Anterior cingulate cortex (tissue), 58 donors: Measurements from ENCODE around the gene ZNF195.
"Not testable (repeated sequence)": the region's sequence is repeated elsewhere in the genome, so short reads cannot be mapped to it uniquely, and the experiment has no call there.

Source experiments
- DNase-seq, 58 donors: peaks; one replicate each; lab custom pipeline; 2025; lab: John Stamatoyannopoulos, UW

The ZNF195 gene

DNA sequence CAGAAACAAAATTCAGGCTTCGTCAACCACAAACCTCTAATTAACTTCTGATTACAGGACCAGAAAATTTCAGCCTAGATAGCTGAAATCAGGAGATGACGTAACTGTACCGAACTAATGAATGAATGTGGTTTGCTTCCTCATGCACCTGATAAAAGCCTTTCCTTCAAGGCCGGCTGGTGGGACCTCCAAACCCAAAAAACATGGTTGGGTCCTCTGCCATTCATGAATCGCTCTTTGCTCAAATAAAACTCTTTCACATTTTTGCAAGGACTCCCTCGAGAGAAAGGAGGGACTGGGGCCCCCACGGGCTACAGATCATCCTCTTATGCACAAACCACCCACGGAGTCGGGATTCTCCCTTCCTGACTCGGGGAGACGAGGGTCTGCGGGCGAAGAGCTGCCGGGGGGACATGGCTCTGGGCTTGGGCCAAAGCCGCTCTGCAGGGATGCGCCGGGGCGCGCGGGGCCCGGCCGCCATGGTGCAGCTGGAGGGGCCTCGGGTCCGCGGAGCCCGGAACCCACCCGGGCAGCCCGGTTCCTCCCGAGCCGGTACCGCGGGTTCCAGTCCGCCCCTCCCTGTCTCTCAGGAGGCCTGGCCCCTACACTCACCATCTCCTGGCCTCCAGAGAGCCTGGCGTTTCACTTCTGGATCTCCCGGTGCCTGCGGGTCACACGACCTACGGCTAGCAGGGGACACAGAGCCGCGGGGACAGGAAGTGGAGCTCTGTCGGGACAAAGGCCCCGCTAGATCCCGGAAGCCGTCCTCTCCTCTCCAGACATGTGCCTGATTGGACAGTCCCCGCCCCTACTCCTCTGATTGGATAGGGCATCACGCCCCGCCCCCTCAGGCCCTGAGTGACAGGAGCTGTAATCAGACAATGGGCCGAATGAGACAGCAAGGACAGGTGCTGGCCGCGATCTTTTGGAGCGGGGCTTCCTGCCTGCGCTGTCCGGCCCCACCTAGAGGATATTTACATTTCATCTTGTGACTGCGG, at the start of gene ZNF195:
Gene ZNF195 (minus strand): TSS at position 721 of the 998 bp plus-strand sequence. CDS start 106 bp downstream, at position 615.
- DNase-seq: peak; percentile 77 to 99 (median 97)

DNA sequence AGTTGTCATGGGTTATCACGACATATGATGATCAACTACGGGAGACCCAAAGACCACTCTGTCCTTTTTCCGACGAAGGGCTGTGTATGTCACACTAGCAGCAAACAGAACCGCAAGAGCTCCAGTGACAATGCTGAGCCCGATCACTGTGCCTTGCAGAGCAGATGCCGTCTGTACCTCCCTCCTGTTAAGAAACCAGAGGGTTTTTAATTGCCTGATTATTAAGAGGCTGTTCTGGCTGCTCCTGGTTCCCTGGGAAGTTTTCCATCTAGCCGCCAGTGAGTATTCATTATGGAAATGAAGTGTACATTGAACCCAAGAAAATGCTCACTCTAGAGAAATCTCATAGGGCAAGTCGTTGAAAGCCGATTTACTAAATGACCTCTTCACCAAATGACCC, 49.1 kb upstream of the ZNF195 start:
- DNase-seq: not testable (repeated sequence)

DNA sequence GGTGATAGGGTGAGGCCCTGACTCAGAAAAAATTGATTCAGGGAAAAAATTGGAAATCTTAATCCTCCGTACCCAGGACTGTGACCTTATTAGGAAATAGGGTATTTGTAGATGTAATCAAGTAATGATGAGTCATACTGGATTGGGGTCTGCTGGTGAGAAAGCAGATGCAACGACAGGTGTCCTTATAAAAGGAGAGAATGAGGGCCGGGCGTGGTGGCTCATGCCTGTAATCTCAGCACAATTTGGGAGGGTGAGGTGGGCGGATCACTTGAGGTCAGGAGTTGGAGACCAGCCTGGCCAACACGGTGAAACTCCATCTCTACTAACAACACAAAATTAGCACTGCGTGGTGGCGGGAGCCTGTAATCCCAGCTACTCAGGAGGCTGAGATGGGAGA, 47.6 kb upstream of the ZNF195 start:
- DNase-seq: not testable (repeated sequence)

DNA sequence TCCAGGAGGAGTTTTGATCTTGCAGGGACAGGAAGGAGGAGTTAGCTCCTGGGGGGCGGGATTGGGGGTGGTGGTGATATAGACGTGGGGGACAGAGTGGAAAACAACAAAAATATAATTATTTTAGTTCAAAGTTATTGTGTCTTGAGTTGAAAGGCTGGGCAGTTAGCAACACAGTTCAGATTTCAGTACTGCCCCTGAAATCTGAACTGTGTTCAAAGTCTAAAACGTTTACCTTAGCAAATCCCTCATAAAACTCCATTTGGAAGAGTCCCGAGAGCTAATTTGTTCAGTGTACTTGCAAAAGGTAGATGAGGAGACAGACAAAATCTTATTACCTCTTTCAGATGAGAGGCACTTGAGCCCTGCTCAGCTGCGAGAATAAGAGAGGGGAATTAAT, 45.0 kb upstream of the ZNF195 start:
- DNase-seq: not testable (repeated sequence)

DNA sequence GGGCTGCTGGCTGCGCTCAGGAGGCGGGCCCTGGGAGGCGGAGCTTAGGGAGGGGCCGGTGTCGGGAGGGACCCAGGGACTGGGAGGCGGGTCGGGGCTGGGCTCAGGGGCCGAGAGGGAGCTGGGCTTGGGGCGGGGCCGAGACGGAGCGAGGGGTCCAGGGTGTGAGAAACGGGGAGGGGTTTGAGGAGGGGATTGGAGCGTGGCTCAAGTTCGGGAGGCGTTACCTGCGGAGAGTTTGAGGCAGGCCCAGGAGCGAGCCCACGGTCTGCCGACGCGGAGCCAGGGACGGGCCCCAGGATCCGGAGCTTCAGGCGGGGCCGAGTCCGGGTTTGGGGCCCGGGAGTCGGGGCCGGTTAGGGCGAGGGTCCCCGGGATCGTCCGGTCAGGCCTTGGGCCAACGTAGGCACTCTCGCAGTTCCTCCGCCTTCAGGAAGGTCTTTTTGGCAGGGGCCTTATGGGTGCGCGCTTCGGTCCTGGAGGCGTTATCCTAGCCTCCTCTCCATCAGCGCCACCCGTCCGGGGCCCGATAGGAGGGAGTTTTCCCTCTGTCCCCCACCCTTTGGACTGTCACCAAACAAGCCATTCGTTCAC, 44.3 kb upstream of the ZNF195 start:
- peak in 1 of 58 donors; percentile 45 for DNase-seq

DNA sequence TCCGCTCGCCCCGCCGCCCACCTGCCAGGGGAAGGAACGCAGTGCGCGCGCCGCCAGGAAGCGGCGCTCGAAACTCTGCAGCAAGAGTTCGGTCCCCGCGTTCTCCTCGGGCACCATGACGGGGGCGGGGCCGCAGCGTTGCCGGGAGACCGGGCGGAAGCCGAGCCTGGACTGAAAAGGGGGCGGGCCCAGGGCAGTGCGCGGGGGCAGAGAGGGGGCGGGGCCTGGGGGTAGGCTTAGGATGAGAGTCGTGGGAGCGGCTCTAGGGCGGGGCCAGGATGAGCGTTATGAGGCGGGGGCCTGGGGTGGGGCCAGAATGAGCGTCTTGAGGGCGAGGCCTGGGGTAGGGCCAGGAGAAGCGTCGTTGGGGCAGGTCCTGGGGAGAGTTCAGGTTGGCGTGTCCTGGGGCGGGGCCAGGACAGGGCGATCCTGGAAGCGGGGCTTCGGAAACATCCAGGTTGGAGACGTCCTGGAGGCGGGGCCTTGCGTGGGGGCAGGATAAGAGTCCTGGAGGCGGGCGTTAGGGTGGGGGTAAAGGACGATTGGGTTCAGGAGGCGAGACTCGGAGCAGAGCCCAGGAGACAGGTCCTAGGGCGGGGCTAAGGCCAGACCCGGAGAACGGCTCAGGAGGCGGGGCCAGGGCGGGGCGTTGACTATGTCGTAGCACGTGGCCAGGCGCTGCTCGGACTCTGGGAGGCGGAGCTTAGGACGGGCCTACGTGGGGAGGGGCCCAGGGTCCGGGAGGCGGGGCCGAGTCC, 43.6 kb upstream of the ZNF195 start:
- DNase-seq: peak; percentile 71 to 98 (median 95)

DNA sequence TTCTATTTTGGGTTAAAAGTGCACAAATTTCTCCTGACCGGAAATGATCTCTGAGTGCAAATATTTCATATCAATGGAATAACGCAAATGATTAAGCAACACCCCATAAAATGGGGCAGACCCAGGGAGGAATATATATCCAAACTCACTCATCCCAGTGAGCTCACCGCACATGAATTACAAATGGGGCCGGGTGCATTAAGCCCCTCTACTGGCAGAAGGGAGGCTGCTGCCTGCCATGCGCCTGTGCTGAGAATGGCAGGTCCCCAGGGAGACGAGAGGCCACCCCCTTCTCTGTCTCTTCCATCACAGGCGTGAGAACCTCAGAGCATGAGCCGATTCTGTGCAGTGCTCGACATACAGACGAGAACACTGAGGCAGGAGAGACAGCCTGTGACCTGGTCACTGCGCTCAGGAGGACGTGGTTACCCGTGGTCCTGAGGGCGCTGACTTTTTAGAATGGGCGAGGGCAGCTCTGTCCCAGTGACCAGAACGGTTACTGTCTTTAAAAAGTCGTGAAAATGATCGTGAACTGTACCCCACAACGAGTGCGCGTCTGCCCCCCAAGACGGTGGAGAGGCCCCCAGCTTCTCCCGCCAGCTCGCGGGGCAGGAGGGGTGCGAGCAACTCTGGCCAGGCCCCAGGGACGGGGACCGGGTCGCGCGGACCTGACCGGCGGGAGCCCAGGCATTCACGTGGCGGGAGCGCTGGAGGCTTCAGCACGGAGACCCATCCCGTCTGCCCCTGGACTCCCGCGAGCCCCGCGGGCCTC, 42.8 kb upstream of the ZNF195 start:
- DNase-seq: peak in 1 of 58 donors; percentile 49

DNA sequence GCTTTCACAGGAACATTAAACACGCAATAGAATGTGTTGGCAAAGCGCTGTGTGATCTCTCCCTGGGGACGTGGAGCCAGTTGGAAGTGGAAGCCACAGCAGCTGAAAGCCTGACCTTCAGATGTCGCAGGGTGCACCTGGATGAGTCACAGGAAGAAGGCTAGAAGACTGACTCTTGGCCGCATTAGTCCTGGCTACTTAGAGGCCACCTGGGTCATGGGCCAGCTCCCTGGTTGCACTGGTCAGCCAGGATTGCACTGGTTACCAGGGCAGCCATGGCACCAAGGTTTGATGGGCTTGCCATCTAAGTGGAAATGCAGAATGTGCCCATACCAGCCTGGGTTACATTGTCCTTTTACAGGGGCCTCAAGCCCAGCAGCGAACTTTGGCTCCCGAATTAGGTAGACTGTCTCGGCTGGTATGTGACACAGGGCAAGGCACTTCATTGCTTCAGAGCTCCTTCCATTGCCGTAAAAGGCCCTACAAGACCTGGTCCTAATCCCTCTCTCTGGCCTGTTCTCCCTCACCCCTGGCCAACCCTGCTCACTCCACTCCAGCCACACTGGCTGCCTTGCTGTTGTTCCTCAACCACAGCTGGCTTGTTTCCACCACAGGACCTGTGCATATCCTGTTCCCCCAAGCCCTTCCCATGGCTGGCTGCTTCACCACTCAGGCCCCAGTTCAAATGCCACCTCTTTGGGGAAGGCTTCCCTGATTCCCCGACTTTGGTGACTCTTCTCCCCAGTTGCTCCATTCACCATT, 41.5 kb upstream of the ZNF195 start:
- DNase-seq: not testable (repeated sequence)

DNA sequence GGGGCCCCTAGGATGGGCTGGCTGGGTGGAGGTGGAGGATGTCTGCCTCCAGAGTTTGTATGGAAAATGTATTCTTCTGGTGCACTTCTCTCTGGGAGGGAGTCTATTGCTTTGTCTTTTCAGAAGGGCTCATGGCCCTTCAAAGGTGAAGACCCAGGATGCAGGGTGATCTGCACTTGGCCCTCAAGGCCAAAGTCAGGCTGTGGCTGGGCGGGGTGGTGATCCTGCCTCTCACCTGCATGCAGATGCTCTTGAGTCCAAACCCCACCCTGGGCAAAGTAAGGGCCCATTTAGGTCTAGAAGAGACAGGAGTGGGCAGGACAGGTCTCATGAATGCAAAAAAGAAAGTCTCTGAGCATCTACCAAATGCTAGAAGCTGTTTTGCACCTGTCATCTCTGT, 40.5 kb upstream of the ZNF195 start:
- not testable (repeated sequence) for DNase-seq

DNA sequence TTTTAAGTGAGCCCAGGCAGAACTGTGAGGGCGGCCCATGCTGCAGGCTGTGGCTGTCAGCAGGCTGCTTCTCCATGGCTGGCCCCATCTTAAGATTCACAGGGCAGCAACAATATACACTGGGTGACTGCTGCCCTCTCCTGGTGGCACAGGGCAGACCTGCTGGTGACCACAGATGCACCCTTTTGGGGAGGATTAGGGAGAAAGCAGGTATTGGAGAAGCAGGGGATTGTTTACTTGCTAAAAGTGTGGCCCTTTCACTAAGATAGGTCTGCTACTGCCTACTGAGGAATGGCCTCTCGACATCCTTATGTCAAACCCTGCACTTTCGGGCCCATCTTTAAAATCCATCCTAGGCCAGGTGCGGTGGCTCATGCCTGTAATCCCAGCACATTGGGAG, 38.1 kb upstream of the ZNF195 start:
- peak in 43 of 58 donors; percentile 2 to 64 (median 24) for DNase-seq

DNA sequence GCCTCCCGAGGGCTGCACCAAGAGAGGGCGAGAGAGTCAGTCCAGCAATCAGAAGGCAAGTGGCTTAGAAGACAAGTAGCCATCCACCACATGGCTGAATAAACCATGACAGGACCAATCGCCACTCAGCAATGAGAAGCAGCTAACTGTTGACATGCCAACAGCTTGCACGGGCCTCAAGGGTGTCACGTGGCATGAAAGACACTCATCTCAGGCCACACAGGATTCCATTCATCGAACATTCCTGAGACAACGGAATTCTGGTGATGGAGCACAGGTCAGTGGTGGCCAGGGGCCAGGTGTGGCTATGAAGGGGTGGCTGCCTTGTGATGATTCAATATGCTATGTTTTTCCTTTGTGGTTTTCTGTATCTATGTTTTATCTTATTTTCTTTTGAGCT, 36.4 kb upstream of the ZNF195 start:
- DNase-seq: not testable (repeated sequence)

DNA sequence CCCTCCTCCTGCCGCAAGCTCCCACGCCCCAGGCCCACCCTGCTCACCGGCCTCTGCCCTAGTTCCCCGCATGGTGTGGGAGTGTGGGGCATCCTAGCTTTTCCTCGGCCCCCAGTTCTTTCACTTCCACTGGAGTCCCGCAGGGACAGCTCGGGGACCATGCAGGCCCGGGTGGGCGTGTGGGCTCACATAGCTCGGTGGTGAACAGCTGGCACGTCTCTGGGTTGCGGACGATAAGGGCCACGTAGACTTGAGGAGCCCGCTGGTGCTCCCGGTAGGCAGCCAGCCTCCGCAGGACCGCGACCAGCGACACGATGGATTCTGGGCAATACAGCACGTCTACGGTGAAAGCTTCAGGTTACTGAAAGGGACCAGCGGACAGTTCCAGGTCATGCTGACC, 34.7 kb upstream of the ZNF195 start:
- not testable (repeated sequence) for DNase-seq

DNA sequence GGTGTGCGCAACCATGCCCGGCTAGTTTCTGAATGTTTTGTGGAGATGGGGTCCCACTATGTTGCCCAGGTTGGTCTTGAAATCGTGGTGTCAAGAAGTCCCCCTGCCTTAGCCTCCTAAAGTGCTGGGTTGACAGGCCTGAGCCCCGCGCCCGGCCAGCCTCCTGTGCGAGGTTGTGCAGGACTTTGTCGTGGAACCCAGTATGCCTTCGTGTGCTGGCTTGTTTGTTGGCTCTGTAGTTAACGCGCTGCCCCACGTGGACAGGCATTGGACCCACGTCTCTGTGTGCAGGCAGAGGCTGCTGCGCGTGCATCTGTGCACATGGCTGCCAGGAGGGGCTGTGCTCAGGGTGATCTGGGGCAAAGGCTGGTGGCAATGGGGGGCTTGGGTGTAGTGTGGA, 33.9 kb upstream of the ZNF195 start:
- DNase-seq: no peak

DNA sequence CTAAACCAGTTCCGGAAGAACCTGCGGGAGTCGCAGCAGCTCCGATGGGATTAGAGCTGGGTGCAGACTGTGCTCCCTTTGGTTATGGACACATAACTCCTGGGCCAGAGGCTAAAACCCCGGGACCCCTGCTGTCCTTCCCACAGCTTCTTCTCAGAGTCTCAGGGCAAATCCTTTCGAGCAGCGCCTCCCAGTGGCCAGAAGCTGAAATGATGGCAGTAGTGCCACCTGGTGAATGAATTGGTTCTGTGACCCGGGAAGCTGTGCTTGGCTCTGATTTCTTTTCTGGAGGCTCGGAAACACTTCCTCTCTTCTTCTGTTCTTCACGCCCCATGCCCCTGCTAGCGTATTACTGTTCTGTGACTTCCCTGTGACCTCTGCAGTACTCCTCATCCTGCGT, 29.8 kb upstream of the ZNF195 start:
- peak in 47 of 58 donors; percentile 1 to 77 (median 33) for DNase-seq

DNA sequence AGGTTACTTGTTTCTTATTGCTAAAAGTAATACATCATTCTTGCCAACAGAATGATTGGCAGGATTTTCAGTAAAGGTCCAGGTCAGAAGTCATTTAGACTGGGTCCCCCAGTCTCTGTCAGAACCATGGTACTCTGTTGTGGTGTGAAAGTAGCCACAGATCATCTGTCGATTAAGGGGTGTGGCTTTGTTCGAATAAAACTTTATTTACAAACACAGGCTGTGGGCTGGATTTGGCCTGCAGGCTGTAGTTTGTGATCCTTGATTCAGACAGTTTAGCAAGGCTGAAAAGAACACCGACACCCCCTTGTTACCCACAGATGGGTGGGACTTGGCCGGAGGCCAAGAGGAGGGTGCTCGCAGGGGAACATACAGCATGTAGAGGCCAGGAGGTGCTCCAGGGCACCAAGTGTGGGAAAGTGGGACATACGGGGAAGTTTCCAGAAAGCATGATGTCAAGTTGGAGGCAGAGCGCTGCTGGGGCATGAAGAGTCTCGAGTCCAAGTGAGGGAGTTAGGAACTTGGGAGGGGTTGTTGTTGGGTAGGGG, 29.2 kb upstream of the ZNF195 start:
- DNase-seq: peak in 1 of 58 donors; percentile 5

DNA sequence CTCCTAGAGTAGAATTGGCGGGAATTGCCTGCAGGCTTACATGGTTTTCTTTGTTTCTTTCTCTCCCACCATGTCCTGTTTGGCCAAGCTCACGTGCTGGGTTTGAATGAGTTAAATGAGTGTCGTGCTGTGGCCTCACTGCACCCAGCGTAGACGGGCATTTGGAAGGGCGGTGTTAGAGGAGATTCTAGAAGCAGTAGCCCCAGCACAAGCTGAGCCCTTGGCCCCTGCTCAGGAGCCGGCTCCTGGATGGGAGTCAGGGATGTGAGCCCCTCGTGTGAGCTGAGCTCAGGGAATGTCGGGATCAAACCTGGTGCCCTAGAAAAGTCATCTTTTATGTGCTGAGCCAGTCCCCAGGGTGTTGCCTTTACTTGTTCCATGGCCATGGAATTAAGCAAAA, 28.0 kb upstream of the ZNF195 start:
- not testable (repeated sequence) for DNase-seq

DNA sequence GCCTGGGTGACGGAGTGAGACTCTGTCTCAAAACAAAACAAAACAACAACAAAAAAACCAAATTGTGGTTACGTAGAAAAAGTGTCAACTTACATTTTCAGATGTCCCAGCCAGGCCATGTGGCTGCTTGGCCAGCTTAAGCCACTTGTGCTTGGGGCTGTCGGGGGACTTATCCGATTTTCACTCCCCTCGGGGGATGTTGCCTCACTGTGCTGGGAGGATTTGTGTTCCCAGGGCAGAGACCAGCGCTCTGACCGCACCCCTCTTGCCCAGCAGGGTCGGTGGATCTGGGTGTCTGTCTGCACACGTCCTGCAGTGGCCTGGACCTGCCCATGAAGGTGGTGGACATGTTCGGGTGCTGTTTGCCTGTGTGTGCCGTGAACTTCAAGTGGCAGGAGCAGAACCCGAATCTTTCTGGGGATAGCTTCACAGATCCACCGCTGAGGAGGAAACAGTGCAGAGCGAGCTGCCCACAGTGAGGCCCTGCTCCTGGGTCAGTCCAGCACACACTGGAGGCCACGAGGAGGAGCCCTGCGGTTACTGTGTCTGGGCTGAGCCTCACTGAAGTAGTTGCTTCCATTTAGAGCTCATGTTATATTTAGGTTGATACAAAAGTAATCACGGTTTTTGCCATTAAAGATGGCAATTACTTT, 27.4 kb upstream of the ZNF195 start:
- not testable (repeated sequence) for DNase-seq
